NK-92 treated with Interleukin-12 subunit alpha and Interleukin-12 subunit beta, amount 100 ng/mL, for 24 hours (cell line): Measurements from ENCODE around the gene ZFHX3.
"Not testable (repeated sequence)": the region's sequence is repeated elsewhere in the genome, so short reads cannot be mapped to it uniquely, and the experiment has no call there.

Experiments
- DNase-seq: peaks from one replicate; lab custom pipeline; 2025; lab: John Stamatoyannopoulos, UW

ZFHX3 gene

GRCh38 chr16:72996291-72997062 is 51.5 kb downstream of the ZFHX3 start:
- no peak for DNase-seq

DNA sequence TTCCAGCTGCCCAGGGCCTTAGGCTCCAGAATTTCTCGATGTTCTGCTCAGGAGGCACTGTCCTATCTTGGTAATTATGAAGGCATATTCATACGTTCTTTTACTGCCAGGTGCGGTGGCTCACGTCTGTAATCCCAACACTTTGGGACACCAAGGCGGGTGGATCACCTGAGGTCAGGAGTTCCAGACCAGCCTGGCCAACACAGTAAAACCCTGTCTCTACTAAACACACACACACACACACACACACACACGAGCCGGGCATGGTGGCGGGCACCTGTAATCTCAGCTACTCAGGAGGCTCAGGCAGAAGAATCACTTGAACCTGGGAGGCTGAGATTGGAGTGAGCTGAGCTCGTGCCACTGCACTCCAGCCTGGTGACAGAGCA is 52.1 kb downstream of the ZFHX3 start:
- DNase-seq, result not testable (repeated sequence)

GRCh38 chr16:72995151-72995881 is 52.6 kb downstream of the ZFHX3 start:
- no peak for DNase-seq

DNA sequence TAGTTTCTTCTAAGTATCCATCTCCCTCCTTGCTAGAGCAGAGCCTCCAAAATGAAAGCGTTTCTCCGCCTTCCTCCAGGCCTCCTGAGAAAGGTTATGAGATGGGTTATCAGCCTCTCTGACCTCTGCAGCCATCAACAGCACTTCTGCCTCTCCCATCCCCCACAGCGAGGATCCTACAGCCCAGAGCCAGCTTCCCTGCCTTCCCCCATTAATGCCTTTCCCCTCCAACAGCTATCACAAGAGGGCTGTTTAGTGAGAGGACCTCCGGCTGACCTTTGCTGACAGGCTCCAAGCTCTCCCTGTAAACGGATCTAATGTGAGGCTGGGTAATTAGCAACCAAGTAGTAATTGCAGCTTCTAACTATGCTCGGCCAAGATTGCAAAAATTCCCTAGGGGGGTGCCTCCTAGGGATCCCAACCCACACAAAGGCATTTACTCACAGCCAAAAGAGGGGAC is 55.8 kb downstream of the ZFHX3 start:
- DNase-seq, result no peak

DNA sequence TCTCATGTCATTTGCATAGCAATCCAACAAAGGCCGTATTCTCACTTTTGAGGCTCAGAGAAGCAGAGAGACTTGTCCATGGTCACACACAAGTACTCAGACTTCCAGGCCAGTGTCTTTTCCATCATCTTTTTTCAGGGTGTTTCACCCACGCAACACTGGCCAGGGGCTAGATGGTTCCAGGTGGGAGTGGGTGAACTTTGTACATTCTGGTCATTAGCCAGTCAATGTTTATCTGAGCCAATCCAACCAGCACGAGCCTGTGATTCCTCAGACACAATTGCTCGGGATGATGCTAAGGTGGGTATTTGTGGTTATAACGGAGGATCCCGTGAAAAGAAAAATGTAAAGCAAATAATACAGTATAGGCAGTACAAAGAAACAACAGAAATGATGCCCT is 56.3 kb downstream of the ZFHX3 start:
- no peak for DNase-seq

DNA sequence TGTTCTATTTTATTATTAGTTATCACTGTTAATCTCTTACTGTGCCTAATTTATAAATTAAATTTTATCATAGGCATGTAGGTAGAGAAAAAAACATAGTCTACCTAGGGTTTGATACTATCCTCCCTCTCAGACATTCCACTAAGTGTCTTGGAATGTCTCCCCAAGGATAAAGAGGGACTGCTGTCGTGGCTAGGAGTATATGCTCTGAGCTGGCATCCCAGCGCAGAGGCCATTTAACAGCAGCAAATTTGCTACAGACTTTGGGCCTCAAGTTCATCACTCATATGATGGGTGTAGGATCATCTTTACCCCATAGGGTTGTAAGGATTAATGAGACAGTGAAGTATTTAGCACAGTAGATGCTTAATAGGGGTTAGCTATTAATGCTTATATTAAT is 56.7 kb downstream of the ZFHX3 start:
- no peak for DNase-seq

DNA sequence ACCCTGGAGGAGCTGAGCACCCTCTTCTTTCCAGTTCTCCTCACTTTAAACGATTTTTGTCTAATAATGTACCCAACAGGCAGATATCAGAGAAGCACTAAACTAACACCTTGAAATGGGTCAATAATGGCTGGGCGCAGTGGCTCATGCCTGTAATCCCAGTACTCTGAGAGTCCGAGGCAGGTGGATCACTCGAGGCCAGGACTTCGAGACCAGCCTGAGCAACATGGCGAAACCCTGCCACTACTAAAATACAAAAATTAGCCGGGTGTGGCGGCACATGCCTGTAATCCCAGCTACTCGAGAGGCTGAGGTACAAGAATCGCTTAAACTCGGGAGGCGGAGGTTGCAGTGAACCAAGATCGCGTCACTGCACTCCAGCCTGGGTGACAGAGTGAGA is 57.4 kb downstream of the ZFHX3 start:
- no peak for DNase-seq

GRCh38 chr16:72989579-72990551 is 58.1 kb downstream of the ZFHX3 start:
- DNase-seq, result no peak

GRCh38 chr16:72989203-72989578 is 58.7 kb downstream of the ZFHX3 start:
- DNase-seq, result not testable (repeated sequence)

DNA sequence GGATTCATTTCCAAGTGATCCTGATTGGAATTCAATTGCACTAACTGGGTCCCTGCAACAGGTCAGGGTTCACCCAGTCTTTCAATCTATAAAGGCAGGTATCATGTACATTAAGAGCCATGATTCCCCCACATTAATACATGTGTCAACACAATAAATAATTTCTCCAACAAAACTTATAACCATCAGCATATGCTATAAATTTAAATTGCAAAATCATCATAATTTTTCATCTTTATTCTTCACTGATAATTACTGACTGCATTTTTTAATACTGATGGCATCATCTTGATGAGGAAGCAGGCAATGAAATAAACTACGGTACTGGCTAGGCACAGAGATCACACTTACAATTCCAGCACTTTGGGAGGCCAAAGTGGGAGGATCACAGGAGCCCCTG is 59.4 kb downstream of the ZFHX3 start:
- DNase-seq, result no peak

GRCh38 chr16:72987480-72987901 is 60.4 kb downstream of the ZFHX3 start:
- no peak for DNase-seq

DNA sequence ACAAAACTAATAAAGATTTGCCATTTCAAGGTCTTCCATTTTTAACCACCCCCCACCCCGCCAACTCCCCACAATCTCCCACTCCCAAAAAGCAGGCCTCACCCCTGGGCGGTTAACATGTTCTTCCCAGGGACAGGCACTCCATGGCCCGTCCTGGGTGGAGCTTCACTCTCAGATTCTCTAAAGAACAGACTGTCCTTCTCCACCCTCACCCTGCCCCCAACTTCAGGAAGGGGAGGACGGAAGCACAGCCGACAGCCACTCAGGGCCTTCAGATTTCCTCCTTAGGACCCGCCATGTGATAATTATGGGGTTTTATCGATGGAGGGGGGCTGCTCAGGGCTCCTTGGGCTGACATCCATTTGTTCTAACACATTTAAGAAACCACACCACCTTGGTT is 61.9 kb downstream of the ZFHX3 start:
- DNase-seq, result no peak

DNA sequence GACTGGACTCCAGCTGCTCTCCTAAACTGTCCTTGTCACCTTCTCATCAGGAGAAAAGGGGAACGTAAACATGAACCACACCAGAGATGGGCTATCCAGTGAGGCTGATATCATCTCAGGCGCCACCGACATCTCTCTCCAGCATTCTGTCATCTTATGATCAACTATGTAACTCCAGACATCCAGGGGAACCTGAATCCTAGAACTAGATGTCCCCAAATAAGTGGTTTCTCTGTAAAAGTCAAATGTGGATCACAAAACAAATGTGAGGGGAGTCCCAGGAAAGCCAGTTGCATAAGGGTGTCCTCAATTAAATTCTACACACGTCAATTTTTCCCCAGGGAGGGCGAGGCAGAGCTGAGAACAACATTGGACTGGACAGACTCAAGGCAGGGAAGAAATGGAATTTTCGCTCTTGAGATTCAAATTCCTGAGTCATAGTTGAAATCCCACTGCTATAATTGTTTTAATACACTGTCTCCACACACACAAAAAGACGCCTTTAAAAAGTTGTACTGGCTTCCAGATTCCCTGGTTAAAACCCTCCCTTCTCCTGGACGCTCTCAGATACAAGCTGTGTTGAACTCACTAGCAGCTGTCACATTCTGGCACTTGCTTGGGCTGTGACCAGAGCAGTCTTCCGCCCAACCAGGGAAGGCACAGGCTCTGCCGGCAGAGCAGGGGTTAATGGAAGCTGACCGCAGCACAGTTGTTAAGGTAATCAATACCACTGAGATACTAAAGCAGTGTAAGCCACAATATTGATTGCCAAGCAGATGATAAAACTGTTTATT is 62.6 kb downstream of the ZFHX3 start:
- no peak for DNase-seq

DNA sequence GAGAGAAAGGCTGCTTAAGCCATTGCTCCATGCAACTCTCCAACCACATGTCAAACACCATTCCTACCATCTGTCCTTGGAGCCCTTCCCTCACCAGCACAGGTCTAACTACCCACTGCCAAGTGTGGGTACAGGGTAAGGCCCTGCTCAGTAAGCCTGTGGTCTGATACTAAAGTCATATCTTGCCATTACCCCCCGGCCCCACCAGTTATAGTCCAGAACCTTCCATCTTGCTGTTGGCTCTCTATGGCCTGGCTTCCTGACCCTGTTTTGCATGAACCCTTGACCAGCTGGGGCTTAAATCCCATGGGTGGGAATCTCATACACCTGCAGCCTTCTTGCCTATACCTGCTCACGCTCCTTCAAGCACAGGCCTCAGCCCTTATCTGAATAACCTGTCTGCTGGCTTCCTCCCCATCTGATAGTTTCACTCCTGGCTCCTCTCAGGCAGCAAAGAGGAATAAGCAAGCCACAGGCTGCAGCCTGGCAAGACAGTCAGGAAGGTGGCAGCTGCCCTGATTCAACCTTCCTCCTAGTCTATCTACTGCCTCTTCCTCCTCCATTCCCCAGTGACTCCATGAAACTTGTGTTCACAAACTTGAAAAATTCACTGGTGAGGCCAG is 64.1 kb downstream of the ZFHX3 start:
- no peak for DNase-seq

DNA sequence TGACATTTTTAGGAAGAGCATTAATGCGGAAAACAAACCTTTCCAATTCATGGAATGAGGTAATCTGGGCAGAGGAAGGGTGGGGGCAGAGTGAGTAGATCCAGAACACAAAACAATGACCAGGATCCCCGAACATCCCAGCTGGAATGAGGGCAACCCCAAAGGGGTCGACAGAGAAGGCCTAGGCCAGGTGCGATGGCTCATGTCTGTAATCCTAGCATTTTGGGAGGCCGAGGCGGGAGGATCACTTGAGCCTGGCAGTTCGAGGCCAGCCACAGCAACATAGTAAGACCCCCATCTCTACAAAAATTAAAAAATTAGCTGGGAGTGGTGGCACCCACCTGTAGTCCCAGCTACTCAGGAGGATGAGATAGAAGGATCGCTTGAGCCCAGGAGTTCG is 64.7 kb downstream of the ZFHX3 start:
- no peak for DNase-seq

DNA sequence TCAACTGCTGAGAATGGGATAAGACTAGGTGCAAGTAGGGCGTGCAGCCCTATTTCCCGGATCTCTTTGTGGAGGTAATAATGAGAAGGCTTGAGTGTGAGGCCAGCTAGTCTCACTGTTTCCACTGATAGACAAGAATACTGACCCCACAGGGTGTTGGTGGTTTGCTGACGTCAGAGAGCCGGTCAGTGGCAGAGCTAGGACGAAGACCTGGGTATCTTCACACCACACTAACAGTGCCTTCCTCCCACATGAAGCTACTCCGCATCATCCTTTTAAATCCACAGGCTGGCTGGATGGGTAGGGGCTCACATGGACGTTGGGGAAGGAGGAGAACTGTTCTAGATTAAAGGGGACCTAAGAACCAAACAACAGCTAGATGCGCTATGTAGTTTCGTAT is 68.0 kb downstream of the ZFHX3 start:
- no peak for DNase-seq

DNA sequence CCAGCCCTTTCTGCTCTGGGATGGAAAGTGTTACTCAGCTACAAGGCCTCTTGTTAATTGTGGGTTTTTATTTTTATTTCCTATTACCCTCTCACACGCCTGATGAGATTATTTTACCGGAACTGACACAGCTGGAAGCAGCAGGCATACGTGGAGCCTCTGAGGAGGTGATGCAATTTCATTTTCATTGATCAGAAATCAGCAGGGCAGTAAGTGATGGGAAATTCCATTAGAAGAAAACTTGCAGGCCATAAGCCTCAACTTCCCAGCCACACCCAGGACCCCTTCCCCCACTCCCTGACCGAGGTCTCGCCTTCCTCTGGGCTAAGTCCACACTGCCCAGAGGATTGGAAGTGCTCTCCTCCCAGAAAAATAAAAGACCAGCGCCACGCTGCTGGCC is 69.7 kb downstream of the ZFHX3 start:
- DNase-seq, result no peak

DNA sequence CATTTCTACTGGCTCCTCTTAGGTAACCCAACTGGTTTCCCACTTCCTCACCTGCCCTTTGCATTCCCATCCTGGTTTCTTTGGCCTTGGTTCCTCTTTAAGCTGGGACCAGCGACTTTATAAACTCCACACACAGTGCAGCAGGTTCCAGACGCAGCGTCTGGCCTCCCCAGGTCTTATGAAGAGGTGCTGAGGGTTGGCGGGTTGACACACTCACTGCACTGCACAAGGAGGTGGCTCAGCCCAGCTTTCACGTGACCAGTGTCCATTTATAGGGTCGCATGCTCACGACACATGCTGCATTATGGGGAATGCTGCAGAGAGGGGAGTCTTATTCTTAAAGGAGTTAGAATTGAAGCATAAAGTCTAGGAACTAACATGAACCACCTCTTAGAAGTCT is 70.8 kb downstream of the ZFHX3 start:
- DNase-seq, result no peak

DNA sequence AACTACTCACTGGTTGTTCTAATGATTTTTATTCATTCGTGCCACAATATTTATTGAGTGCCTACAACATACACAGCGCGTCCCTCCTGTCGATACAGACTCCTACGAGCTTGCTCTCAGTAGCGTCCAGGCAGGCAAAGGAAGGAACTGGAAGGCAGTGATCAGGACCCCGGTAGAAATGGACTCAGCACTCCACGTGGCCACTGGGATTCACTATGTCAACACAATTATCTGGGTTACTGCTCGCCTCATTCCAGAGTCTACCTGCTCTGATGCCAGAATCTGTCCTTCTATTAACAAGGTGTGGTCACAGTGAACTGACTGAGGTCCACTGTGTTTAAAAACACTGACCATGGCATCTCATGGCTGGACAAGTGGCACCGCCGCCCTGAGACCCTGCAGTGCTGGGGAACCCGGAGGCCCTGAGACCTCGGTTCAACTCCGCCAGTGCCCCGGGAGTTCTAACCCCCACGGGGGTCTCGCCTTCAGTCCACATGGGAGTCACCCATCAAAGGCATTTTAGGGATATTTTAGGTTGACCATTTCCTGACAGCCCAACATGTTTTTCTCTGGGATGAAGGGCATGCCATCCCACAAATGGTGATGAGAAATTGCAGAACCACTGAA is 71.4 kb downstream of the ZFHX3 start:
- DNase-seq, result no peak

DNA sequence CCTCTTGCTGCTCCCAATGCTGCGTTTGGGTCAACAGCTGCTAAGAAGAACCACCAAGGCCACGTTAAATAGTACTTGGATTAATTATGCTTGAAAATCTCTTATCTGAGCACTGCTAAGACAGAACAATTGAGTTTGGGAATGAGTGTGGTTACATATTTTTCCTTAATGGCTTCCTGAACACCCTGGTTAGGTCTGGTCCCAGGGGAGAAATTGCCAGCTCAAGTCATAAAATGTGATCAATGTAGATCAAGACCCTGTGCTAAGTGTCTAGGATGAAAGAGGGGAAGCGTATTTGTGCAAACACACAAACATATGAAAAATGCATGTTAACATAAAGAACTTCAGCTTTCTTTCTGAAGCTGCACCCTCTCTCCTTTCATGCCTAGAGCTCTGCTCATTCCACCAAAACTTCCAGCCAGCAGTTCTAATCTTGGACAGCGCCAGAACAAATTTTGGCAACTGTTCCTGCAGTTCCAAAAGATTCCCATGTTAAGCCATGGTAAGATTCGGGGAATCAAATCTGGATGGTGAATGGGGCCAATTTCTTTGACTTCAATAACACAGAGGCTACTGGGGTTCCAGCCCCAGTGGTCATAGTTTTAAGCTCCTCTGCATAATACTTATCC is 72.0 kb downstream of the ZFHX3 start:
- no peak for DNase-seq
